Activated T-cell treated with anti-CD3 and anti-CD28 coated beads, Interleukin-2, amount 50 U/mL, for 24 hours (primary cell): ENCODE results near the gene INPP5D.
A peak's percentile ranks its signal among the peaks of the same experiment; 100 is the strongest.
"Not testable (repeated sequence)": the region's sequence is repeated elsewhere in the genome, so short reads cannot be mapped to it uniquely, and the experiment has no call there.

Experiments used
- DNase-seq: peaks from one replicate; pipeline ENCODE4 v3.0.0-alpha.2; 2020
- H3K27ac Mint-ChIP-seq: 2 replicates; pipeline ENCODE4 v1.8.0; 2020; ENCODE audit warnings: mild to moderate bottlenecking, mixed read lengths
- H3K27me3 Mint-ChIP-seq: 2 replicates; pipeline ENCODE4 v1.8.0; 2020; ENCODE audit warnings: mixed read lengths
- H3K36me3 Mint-ChIP-seq: 2 replicates; pipeline ENCODE4 v1.8.0; 2020; ENCODE audit warnings: low read depth, mixed read lengths
- H3K4me1 Mint-ChIP-seq: 2 replicates; pipeline ENCODE4 v1.8.0; 2020; ENCODE audit warnings: low read depth, mixed read lengths
- H3K4me3 Mint-ChIP-seq: 2 replicates; pipeline ENCODE4 v1.8.0; 2020; ENCODE audit warnings: mild to moderate bottlenecking, moderate library complexity, mixed read lengths
- H3K9me3 Mint-ChIP-seq: 2 replicates; pipeline ENCODE4 v1.8.0; 2020; ENCODE audit warnings: mixed read lengths

Gene INPP5D

GRCh38 chr2:233039846-233040530 is 20.2 kb upstream of the INPP5D start:
- H3K4me3 Mint-ChIP-seq = no peak overlapping the region
- DNase-seq = peak; percentile 20
- H3K27ac Mint-ChIP-seq = no peak overlapping the region
- H3K36me3 Mint-ChIP-seq = no peaks in the 10 kb centered on the region
- no peaks in the 10 kb centered on the region for H3K4me1 Mint-ChIP-seq
- H3K9me3 Mint-ChIP-seq = no peaks in the 10 kb centered on the region
- no peaks in the 10 kb centered on the region for H3K27me3 Mint-ChIP-seq

GRCh38 chr2:233040571-233040970 is 19.6 kb upstream of the INPP5D start:
- Mint-ChIP-seq H3K9me3 (no peaks in the 10 kb centered on the region), H3K36me3 (no peaks in the 10 kb centered on the region), H3K4me1 (no peaks in the 10 kb centered on the region), H3K27ac (no peak overlapping the region), H3K27me3 (no peaks in the 10 kb centered on the region), H3K4me3 (no peak overlapping the region)
- DNase-seq = no peak

GRCh38 chr2:233041722-233042323 is 18.3 kb upstream of the INPP5D start:
- H3K27ac Mint-ChIP-seq = no peak overlapping the region
- no peaks in the 10 kb centered on the region for H3K9me3 Mint-ChIP-seq
- no peaks in the 10 kb centered on the region for H3K36me3 Mint-ChIP-seq
- no peaks in the 10 kb centered on the region for H3K27me3 Mint-ChIP-seq
- H3K4me1 Mint-ChIP-seq = no peaks in the 10 kb centered on the region
- H3K4me3 Mint-ChIP-seq = no peak overlapping the region
- no peak for DNase-seq

- H3K9me3 Mint-ChIP-seq = no peaks in the 10 kb centered on the region
- H3K4me1 Mint-ChIP-seq = no peaks in the 10 kb centered on the region
- no peak for DNase-seq
- H3K36me3 Mint-ChIP-seq = no peaks in the 10 kb centered on the region
- H3K27me3 Mint-ChIP-seq = no peaks in the 10 kb centered on the region
- H3K4me3 Mint-ChIP-seq = no peak overlapping the region
- no peak overlapping the region for H3K27ac Mint-ChIP-seq
These were observed 17.6 kb upstream of the INPP5D start for GRCh38 chr2:233042549-233042948.

- Mint-ChIP-seq H3K36me3 (no peaks in the 10 kb centered on the region), H3K9me3 (no peaks in the 10 kb centered on the region), H3K4me1 (no peaks in the 10 kb centered on the region), H3K27me3 (no peaks in the 10 kb centered on the region), H3K27ac (no peak overlapping the region), H3K4me3 (no peak overlapping the region)
- DNase-seq = no peak
These were observed 15.1 kb upstream of the INPP5D start for GRCh38 chr2:233044974-233045605.

GRCh38 chr2:233047206-233047605 is 12.9 kb upstream of the INPP5D start:
- Mint-ChIP-seq H3K4me1 (no peaks in the 10 kb centered on the region), H3K9me3 (no peaks in the 10 kb centered on the region), H3K27ac (no peak overlapping the region), H3K4me3 (no peak overlapping the region), H3K27me3 (no peaks in the 10 kb centered on the region), H3K36me3 (no peaks in the 10 kb centered on the region)
- DNase-seq = no peak

- Mint-ChIP-seq H3K36me3 (no peaks in the 10 kb centered on the region), H3K9me3 (no peaks in the 10 kb centered on the region), H3K27me3 (no peaks in the 10 kb centered on the region), H3K4me1 (no peaks in the 10 kb centered on the region), H3K27ac (no peak overlapping the region), H3K4me3 (no peak overlapping the region)
- no peak for DNase-seq
These were observed 12.5 kb upstream of the INPP5D start for GRCh38 chr2:233047667-233048066.

GRCh38 chr2:233048569-233049193 is 11.5 kb upstream of the INPP5D start:
- H3K36me3 Mint-ChIP-seq = no peaks in the 10 kb centered on the region
- no peak overlapping the region for H3K4me3 Mint-ChIP-seq
- no peak overlapping the region for H3K27ac Mint-ChIP-seq
- peak; percentile 3 for DNase-seq
- H3K27me3 Mint-ChIP-seq = no peaks in the 10 kb centered on the region
- no peaks in the 10 kb centered on the region for H3K9me3 Mint-ChIP-seq
- peaks cover under 1% of the 10 kb centered on the region for H3K4me1 Mint-ChIP-seq

- no peak overlapping the region for H3K27ac Mint-ChIP-seq
- peak; percentile 28 for DNase-seq
- no peaks in the 10 kb centered on the region for H3K36me3 Mint-ChIP-seq
- no peaks in the 10 kb centered on the region for H3K9me3 Mint-ChIP-seq
- H3K4me1 Mint-ChIP-seq = peaks cover 7% of the 10 kb centered on the region
- no peaks in the 10 kb centered on the region for H3K27me3 Mint-ChIP-seq
- no peak overlapping the region for H3K4me3 Mint-ChIP-seq
These were observed 10.9 kb upstream of the INPP5D start for GRCh38 chr2:233049194-233049761.

GRCh38 chr2:233051241-233052149 is 8.6 kb upstream of the INPP5D start:
- DNase-seq = peak; percentile 17
- H3K36me3 Mint-ChIP-seq = no peaks in the 10 kb centered on the region
- H3K27me3 Mint-ChIP-seq = no peaks in the 10 kb centered on the region
- H3K27ac Mint-ChIP-seq = no peak overlapping the region
- no peak overlapping the region for H3K4me3 Mint-ChIP-seq
- H3K9me3 Mint-ChIP-seq = no peaks in the 10 kb centered on the region
- peaks cover 9% of the 10 kb centered on the region for H3K4me1 Mint-ChIP-seq

GRCh38 chr2:233052517-233052916 is 7.6 kb upstream of the INPP5D start:
- H3K9me3 Mint-ChIP-seq, H3K36me3 Mint-ChIP-seq, H3K27me3 Mint-ChIP-seq, H3K4me1 Mint-ChIP-seq, H3K27ac Mint-ChIP-seq, H3K4me3 Mint-ChIP-seq: not testable (repeated sequence)
- DNase-seq = peak; percentile 8

- Mint-ChIP-seq H3K9me3 (no peaks in the 10 kb centered on the region), H3K36me3 (no peaks in the 10 kb centered on the region), H3K27me3 (no peaks in the 10 kb centered on the region), H3K27ac (no peak overlapping the region), H3K4me3 (no peak overlapping the region), H3K4me1 (peaks cover 11% of the 10 kb centered on the region)
- DNase-seq = peak; percentile 85
These were observed 6.0 kb upstream of the INPP5D start for GRCh38 chr2:233053928-233054784.

- Mint-ChIP-seq H3K27ac (no peak overlapping the region), H3K4me1 (peaks cover 18% of the 10 kb centered on the region), H3K9me3 (no peaks in the 10 kb centered on the region), H3K36me3 (peaks cover 1% of the 10 kb centered on the region), H3K27me3 (no peaks in the 10 kb centered on the region), H3K4me3 (no peak overlapping the region)
- no peak for DNase-seq
These were observed 4.8 kb upstream of the INPP5D start for GRCh38 chr2:233055362-233055761.
